Spinal cord (tissue), 10 donors: ENCODE data around the gene NXPE1. TPM values are rescaled to one million over a fixed set of nuclear protein-coding genes. Genes with fewer than 3 reads are reported as not detected.
"Not testable (repeated sequence)": the region's sequence is repeated elsewhere in the genome, so short reads cannot be mapped to it uniquely, and the experiment has no call there.

ENCODE experiments used
- DNase-seq, 6 donors: peaks; one replicate each; pipeline versions ENCODE4 v3.0.0 to v3.0.0-alpha.2; 2013 to 2015; ENCODE audit warnings: low spot score in 6 of 6, low read depth in 4 of 6
- H3K27ac ChIP-seq: one replicate; pipeline ENCODE4 v1.5.1; 2013; ENCODE audit warnings: low read depth, low read length, control low read depth
- H3K27me3 ChIP-seq: one replicate; pipeline ENCODE4 v1.6.1; 2013; ENCODE audit warnings: low read length; ENCODE audit not compliant: control insufficient read depth, insufficient read depth
- H3K36me3 ChIP-seq: one replicate; pipeline ENCODE4 v1.6.1; 2013; ENCODE audit warnings: low read length; ENCODE audit not compliant: control insufficient read depth, insufficient read depth
- H3K4me1 ChIP-seq: one replicate; pipeline ENCODE4 v1.6.1; 2013; ENCODE audit warnings: low read length; ENCODE audit not compliant: control insufficient read depth, insufficient read depth
- H3K4me3 ChIP-seq: one replicate; pipeline ENCODE4 v1.5.1; 2013; ENCODE audit warnings: low read depth, low read length, control low read depth
- H3K9me3 ChIP-seq: one replicate; pipeline ENCODE4 v1.6.1; 2013; ENCODE audit warnings: low read length; ENCODE audit not compliant: control insufficient read depth, insufficient read depth
- WGBS: methylation state at CpG from one replicate; pipeline ENCODE4 v1.1.5; 2013; ENCODE audit warnings: missing lambda C conversion rate; ENCODE audit not compliant: insufficient coverage; 5-methylcytosine and 5-hydroxymethylcytosine counted together
- long read RNA-seq, 4 donors: transcript quantifications; one replicate each; lab custom pipeline, GENCODE V29; 2026
- polyA plus RNA-seq, 2 donors: library from polyadenylated mRNA; unstranded; fragments of 120-200 nt; gene quantifications; one replicate each; pipeline ENCODE4 v1.2.1, GENCODE V29; 2013; ENCODE audit not compliant: insufficient read length in 2 of 2
- total RNA-seq, 2 donors: library from RNA; depleted of rRNA in 1 of 2; stranded (reverse); fragments of 120-200 nt in 1 of 2; fragments of >200 nt in 1 of 2; gene quantifications; one replicate each; pipeline versions ENCODE4 v1.2.3 to v1.2.4, GENCODE V29; 2013 to 2014
- donor health status: healthy.

NXPE1 gene
- total RNA-seq = not detected
- not detected for polyA plus RNA-seq
- long read RNA-seq, donor 1 = 0 reads
- long read RNA-seq, donor 2 = 0 reads
- long read RNA-seq, donor 3 = 0 reads
- long read RNA-seq, donor 4 = 0 reads

- no peak within 1 kb of the TSS for H3K4me3 ChIP-seq
- no CpG with 5 or more reads among the region's 4 CpGs for WGBS
These were observed at the start of gene NXPE1 for GRCh38 chr11:114559425-114560310. Gene NXPE1, minus strand, starts transcription at chr11:114559881. Its CDS starts 8,680 bp downstream, at chr11:114551201.

GRCh38 chr11:114609429-114609828, 49.7 kb upstream of the NXPE1 start:
- H3K9me3 ChIP-seq = peaks cover 18% of the 10 kb centered on the region
- H3K27me3 ChIP-seq = no peaks in the 10 kb centered on the region
- 90% methylated on average over 7 of the region's 9 CpGs for WGBS
- H3K4me1 ChIP-seq = no peaks in the 10 kb centered on the region
- DNase-seq = no peak
- H3K27ac ChIP-seq = no peak overlapping the region
- H3K36me3 ChIP-seq = no peaks in the 10 kb centered on the region
- no peak overlapping the region for H3K4me3 ChIP-seq

More at GRCh38 chr11:114559425-114560310, at the start of gene NXPE1:
- no peaks in the 10 kb centered on the region for H3K27me3 ChIP-seq
- no peak within 1 kb of the TSS for H3K27ac ChIP-seq
- no peaks in the 10 kb centered on the region for H3K9me3 ChIP-seq
- no peaks in the 10 kb centered on the region for H3K36me3 ChIP-seq
- no peak for DNase-seq
- no peaks in the 10 kb centered on the region for H3K4me1 ChIP-seq

DNA sequence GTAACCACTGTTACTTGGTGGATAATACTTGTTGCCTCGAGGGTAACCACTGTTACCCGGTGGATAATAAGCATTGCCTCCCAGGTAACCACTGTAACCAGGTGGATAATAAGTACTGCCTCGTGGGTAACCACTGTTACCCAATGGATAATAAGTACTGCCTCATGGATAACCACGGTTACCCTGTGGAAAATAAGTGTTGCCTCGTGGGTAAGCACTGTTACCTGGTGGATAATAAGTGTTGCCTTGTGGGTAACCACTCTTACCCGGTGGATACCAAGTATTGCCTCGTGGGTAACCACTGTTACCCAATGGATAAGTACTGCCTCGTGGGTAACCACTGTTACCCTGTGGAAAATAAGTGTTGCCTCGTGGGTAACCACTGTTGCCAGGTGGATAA, 48.9 kb upstream of the NXPE1 start:
- WGBS = 90% methylated on average over 5 of the region's 9 CpGs
- not testable (repeated sequence) for H3K4me1 ChIP-seq

GRCh38 chr11:114607753-114608459, 48.2 kb upstream of the NXPE1 start:
- Histone ChIP-seq H3K9me3 (peaks cover 15% of the 10 kb centered on the region), H3K27me3 (no peaks in the 10 kb centered on the region), H3K4me3 (no peak overlapping the region), H3K27ac (no peak overlapping the region), H3K36me3 (no peaks in the 10 kb centered on the region), H3K4me1 (no peaks in the 10 kb centered on the region)
- WGBS = 71% methylated on average over 4 of the region's 11 CpGs
- no peak for DNase-seq

More for the DNA sequence above, 48.9 kb upstream of the NXPE1 start:
- H3K36me3 ChIP-seq, H3K4me3 ChIP-seq, H3K27me3 ChIP-seq, DNase-seq, H3K27ac ChIP-seq: not testable (repeated sequence)
- H3K9me3 ChIP-seq = peaks cover 18% of the 10 kb centered on the region

GRCh38 chr11:114606802-114607075, 47.1 kb upstream of the NXPE1 start:
- H3K9me3 ChIP-seq = peaks cover 13% of the 10 kb centered on the region
- H3K4me1 ChIP-seq, H3K4me3 ChIP-seq, H3K36me3 ChIP-seq, DNase-seq, H3K27ac ChIP-seq, H3K27me3 ChIP-seq: not testable (repeated sequence)
- WGBS = 94% methylated on average over 5 of the region's 5 CpGs

- no peaks in the 10 kb centered on the region for H3K36me3 ChIP-seq
- no peaks in the 10 kb centered on the region for H3K27me3 ChIP-seq
- peaks cover 13% of the 10 kb centered on the region for H3K9me3 ChIP-seq
- no peak for DNase-seq
- 90% methylated on average over 7 of the region's 9 CpGs for WGBS
- H3K4me3 ChIP-seq = no peak overlapping the region
- H3K27ac ChIP-seq = no peak overlapping the region
- no peaks in the 10 kb centered on the region for H3K4me1 ChIP-seq
These were observed 46.5 kb upstream of the NXPE1 start for GRCh38 chr11:114606003-114606801.

- Histone ChIP-seq H3K27ac (no peak overlapping the region), H3K4me3 (no peak overlapping the region), H3K9me3 (peaks cover 12% of the 10 kb centered on the region), H3K36me3 (no peaks in the 10 kb centered on the region), H3K27me3 (no peaks in the 10 kb centered on the region), H3K4me1 (no peaks in the 10 kb centered on the region)
- no peak for DNase-seq
- 94% methylated on average over 10 of the region's 10 CpGs for WGBS
These were observed 45.7 kb upstream of the NXPE1 start for GRCh38 chr11:114605370-114605769.

- DNase-seq = no peak
- Histone ChIP-seq H3K9me3 (peaks cover 12% of the 10 kb centered on the region), H3K4me3 (no peak overlapping the region), H3K4me1 (no peaks in the 10 kb centered on the region), H3K36me3 (no peaks in the 10 kb centered on the region), H3K27ac (no peak overlapping the region), H3K27me3 (no peaks in the 10 kb centered on the region)
- WGBS = 76% methylated on average over 5 of the region's 5 CpGs
These were observed 45.2 kb upstream of the NXPE1 start for GRCh38 chr11:114604886-114605285.

GRCh38 chr11:114604179-114604813, 44.6 kb upstream of the NXPE1 start:
- H3K9me3 ChIP-seq = peaks cover 12% of the 10 kb centered on the region
- H3K4me1 ChIP-seq = no peaks in the 10 kb centered on the region
- no peak overlapping the region for H3K4me3 ChIP-seq
- H3K27me3 ChIP-seq = no peaks in the 10 kb centered on the region
- no peak for DNase-seq
- 97% methylated on average over 10 of the region's 13 CpGs for WGBS
- no peaks in the 10 kb centered on the region for H3K36me3 ChIP-seq
- no peak overlapping the region for H3K27ac ChIP-seq
